Embryonic facial prominence (tissue), 1 donor: ENCODE measurements around the gene FOXN4.
"Not testable (repeated sequence)": the region's sequence is repeated elsewhere in the genome, so short reads cannot be mapped to it uniquely, and the experiment has no call there.

Source experiments
- DNase-seq: peaks from one replicate; pipeline ENCODE4 v3.0.0-alpha.2; 2016; ENCODE audit errors: extremely low spot score

Gene FOXN4, protein sequence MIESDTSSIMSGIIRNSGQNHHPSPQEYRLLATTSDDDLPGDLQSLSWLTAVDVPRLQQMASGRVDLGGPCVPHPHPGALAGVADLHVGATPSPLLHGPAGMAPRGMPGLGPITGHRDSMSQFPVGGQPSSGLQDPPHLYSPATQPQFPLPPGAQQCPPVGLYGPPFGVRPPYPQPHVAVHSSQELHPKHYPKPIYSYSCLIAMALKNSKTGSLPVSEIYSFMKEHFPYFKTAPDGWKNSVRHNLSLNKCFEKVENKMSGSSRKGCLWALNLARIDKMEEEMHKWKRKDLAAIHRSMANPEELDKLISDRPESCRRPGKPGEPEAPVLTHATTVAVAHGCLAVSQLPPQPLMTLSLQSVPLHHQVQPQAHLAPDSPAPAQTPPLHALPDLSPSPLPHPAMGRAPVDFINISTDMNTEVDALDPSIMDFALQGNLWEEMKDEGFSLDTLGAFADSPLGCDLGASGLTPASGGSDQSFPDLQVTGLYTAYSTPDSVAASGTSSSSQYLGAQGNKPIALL

DNA sequence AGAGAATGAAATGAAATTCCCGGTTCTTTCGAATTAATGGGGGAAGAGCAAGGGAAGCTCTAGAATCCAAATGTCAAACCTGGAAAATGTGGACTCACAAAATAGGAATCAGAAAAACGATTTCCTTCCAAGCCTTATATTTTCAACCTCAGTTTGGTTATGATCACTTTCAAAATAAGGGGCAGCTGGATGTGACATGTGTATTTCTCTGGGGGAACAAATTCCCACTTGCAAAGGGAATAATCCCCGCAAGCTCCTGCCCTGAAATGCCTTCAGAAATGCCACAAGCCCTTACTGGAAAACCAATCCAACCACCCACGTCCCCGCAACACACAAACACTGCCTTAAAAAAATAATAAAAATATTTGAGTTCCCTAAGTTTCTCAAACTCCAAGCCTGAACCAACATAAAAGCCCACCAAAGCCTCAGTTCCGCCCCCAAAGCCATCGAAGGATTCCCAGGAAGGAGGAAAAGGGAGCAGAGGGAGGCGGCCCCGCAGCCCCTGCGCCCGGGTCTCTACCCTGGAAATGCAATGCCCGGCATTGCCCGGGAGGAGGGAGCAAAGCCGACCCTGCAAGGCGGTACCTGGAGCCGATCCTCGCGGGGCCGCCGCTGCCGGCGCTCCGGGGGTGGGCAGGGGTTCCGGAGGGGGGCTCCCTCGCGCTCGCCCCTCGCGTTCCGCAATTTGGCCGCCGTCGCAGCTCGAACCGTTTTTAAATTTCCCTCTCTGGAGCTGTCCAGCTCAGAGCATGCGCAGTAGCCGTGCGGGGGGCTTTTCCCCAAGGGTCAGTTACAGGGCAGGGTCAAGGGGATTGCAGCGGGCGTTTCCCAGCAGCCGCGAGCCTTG lies at the start of gene FOXN4:
TSS of gene FOXN4 (minus strand) at position 751 of the 847 bp plus-strand sequence. CDS start 963 bp downstream, outside the sequence.
- no peak for DNase-seq

DNA sequence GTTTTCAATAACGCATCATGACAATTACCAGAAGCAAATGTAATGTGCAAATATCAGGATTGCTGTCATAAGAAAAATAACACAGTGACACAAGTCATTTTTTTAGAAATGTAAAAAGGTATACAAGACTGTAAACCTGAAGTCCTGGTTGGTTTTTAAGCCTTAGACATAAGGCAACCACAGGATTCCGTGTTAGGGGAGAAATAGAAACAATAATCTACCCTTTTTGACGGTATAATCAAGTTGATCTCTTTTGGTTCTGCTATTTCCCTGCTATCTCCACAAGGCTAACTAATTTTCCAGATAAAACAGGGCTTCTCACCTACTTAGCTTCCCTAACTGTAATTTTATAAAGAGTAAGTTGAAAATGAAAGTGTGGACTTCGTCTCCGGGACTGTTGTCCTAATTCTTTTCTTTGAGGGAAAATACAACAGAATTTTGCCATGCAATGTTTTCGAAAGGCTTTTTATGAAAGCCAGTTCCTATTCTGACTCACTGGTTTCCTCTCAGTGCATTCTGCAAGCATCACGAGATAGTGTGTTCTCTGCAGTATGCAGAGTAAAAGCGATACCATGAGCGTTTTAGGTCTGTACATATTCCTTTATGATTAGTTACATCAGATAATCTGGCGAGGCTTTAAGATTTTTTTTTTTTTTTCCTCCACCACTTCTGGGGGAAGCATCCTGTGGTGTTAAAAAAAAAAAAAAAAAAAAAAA lies 49.2 kb upstream of the FOXN4 start:
- DNase-seq = no peak

DNA sequence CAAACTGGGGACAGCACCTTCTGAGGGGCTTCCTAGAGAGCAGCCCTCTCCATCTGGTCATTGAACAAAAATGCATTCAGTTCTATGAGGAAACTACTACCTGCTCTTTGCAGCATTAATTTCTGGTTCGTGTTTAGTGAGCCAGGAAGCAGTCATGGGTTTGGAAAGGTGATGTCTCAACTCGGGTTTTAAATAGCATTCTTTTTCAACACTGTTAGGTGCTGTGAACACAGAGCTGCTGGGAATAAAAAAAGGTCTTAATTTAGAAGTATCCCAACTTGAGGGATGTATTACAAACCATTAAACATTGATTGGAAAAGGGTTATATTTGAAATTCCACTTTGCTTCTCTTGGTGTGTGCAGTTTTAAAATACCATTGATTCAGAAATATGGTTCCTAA lies 47.9 kb upstream of the FOXN4 start:
- no peak for DNase-seq

GRCh38 chr12:109356577-109356976 lies 47.5 kb upstream of the FOXN4 start:
- no peak for DNase-seq

- DNase-seq = no peak
Measured at GRCh38 chr12:109352184-109352583, 43.1 kb upstream of the FOXN4 start.

- no peak for DNase-seq
Measured at GRCh38 chr12:109347589-109347988, 38.5 kb upstream of the FOXN4 start, which contains the start of gene MYO1H. MYO1H (plus strand) TSS chr12:109347900; CDS start chr12:109347961, 61 bp downstream.

GRCh38 chr12:109346920-109347319 lies 37.8 kb upstream of the FOXN4 start:
- no peak for DNase-seq

- no peak for DNase-seq
Measured at GRCh38 chr12:109345428-109345827, 36.3 kb upstream of the FOXN4 start.

GRCh38 chr12:109343677-109344076 lies 34.6 kb upstream of the FOXN4 start:
- no peak for DNase-seq

DNA sequence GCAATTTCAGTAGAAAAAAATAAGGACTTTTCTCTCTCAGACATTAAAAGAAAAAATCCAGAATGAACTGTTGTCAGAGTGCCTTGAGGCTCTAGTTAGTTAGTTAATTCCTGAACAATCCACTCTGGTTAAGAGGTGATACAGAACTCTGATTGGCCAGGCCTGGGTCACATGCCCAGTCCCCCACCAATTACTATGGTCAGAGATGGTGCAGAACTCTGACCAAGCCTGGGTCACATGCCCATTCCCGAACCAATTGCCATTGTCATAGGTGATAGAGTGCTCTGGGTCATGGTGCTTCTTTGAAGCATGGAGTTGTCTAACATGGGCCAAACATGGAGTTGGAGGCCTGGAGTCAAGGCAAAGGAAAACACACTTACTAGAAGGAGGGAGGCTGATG lies 27.5 kb upstream of the FOXN4 start:
- DNase-seq = no peak

DNA sequence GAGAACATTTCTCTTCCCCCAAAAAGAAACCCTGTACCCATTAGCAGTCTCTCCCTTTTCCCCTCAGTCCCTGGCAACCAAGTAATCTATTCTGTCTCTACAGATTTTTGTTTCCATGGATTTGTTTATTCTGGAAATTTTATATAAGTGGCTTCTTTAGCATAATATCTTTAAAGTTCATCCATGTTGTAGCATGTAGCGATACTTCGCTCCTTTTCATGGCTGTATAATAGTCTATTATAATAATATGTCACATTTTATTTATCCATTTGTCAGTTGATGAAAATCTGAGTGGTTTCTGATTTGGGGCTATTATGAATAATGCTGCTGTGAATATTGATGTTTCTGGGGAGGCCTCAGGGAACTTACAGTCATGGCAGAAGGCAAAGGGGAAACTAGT lies 25.8 kb upstream of the FOXN4 start:
- no peak for DNase-seq

- DNase-seq = no peak
Measured at GRCh38 chr12:109331301-109331952, 22.3 kb upstream of the FOXN4 start.

- DNase-seq = no peak
Measured at GRCh38 chr12:109330282-109331230, 21.5 kb upstream of the FOXN4 start.

DNA sequence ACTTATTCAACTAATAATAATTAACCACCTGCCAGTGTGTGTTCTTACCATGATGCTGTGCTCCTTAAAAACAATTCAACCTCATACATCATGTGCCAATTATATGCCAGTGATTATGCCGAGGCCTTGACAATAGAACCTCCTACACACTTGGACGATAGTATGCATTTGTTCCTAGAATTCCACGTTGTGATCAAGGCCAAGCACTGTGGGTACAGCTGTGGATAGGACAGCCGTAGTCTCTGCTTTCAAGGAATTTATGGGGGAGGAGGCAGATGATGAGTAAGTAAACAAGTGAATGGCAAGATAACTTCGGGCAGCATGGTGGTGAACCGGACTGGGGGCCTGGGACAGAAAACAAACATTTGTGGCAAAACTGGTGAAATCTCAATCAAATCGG lies 20.6 kb upstream of the FOXN4 start:
- no peak for DNase-seq

DNA sequence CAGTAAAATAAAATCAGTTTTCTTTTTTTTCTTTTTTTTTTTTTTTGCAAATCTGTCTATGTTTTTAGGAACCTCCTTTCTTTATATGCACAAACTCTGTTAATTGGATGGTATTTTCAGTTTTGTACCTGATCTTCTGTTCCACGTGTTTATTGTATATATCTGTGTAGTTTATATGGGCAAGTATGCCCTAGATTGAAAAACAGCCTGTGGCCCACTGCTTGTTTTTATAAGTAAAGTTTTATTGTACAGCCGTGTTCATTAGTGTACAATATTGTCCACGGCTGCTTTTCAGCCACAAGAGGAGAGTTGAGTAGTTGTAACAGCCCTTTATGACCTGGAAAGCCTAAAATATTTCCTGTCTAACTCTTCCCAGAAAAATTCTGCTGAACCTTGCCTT lies 19.9 kb upstream of the FOXN4 start:
- DNase-seq = no peak

DNA sequence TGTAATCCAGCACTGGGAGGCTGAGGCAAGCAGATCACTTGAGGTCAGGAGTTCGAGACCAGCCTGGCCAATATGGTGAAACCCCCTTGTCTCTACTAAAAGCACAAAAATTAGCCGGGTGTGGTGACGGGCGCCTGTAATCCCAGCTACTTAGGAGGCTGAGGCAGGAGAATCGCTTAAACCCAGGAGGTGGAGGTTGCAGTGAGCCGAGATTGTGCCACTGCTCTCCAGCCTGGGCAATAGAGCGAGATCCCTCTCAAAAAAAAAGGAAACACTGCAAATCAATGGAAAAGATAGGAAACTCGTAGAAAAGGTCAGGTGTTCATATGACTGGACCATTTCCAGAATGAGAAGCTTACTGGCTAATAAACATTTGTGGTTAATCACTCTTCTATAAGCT lies 12.2 kb upstream of the FOXN4 start:
- not testable (repeated sequence) for DNase-seq

DNA sequence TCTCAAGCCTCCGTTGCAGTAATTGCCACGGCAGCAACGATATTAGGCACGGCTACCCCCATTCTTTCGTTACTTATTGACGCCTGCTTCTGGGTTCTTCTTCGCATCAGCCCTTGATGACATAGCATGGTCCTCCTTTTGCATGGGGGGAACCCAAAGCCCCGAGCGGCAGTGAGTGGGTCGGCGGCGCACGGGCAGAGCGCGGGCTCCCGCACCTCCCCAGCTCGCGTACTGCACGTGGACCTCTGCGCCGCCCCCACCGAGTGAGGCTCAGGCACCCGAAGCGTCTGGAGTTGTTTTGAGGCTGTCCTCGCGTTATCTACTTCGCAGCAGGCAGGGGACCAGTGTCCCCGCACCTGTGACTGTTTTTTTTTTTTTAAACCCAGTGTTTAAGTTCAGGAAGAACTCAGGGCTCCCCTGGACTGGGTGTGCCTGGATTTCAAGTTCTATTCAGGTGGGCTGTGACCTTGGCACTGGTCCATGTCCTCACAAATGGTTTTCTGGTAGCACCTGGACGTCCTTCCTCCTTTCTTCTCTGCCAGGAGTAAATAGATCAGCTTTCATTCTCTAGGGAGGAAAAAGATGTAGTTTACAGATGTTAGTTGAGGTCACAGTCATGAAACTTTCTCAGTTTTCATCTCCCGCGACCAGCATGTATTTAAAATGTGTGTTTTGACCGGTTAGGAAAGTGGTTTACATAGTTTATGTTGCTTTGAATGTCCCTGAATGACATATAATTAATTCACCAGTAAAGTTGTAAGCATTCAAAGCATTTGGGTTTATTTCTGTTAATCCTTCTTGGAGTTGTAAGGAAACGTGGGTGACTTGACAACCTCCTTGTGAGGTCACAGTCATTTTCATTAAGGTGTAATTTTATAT lies 1.4 kb upstream of the FOXN4 start:
- no peak for DNase-seq

DNA sequence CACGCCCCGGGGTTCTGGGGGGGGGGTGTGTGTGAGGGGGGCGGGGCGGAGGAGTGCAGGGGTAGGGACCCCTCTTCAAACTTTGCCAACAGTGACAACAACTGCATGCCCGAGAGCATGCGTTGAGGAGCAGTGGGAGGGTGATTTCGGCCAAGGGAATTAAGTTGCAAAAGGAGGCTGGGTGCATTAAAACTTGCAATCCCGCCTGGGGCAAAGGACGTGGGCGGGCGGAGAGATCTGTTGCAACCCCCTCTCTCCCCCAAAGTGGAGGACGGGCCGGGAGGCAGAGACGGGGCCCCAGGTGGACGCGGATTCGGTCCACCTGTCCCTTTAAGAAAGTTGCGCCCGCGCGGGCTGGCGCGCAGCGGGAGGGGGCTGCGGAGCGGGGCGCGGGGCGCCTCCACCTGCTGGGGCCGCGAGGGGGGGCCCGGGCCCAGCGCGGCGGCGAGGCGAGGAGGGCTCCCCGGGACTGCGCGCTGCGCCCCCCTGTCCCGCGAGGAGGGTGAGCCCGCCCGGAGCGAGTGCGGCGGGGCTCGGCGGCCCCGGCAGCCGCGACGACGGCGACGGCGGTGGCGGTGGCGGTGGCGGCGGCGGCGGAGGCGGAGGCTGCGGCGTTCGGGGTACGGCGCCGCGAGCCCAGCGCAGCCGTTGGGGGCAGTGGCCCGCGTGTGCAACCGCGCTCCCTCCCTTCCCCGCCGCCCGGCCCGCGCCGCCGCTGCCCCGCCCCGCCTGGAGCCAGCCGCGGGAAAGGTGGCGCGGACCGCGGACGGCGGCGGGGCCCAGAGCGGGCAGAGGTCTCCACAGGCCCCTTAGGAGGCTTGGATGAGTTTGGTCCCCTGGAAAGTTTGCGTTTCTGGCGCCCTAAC lies 530 bp upstream of the FOXN4 start:
- DNase-seq = no peak
